GM10248 (cell line): ENCODE results near the gene C9orf85.

ENCODE experiments used
- CTCF ChIA-PET: fragments of 300-600 bp; sonication (Branson Sonifier 250); formaldehyde crosslinking; extraction: SDS; loops from one replicate; lab custom pipeline; 2021; ENCODE audit warnings: antibody characterized with exemption; lab: Yijun Ruan, JAX
- POLR2A ChIA-PET: fragments of 350-650 bp; sonication (Branson Sonifier 250); formaldehyde crosslinking; extraction: SDS; loops from one replicate; lab custom pipeline; 2020; ENCODE audit warnings: antibody characterized with exemption; lab: Yijun Ruan, JAX
- DNase-seq: peaks from one replicate; pipeline ENCODE4 v3.0.0; 2012; ENCODE audit errors: extremely low spot score
- TF ChIP-seq, protein P1 (sequence below): IDR thresholded peaks from 2 replicates; pipeline ENCODE4 v1.5.1; 2012; ENCODE audit warnings: mild to moderate bottlenecking, low read depth; ENCODE audit errors: extremely low read depth, missing control alignments, control extremely low read depth

C9orf85 gene

DNA sequence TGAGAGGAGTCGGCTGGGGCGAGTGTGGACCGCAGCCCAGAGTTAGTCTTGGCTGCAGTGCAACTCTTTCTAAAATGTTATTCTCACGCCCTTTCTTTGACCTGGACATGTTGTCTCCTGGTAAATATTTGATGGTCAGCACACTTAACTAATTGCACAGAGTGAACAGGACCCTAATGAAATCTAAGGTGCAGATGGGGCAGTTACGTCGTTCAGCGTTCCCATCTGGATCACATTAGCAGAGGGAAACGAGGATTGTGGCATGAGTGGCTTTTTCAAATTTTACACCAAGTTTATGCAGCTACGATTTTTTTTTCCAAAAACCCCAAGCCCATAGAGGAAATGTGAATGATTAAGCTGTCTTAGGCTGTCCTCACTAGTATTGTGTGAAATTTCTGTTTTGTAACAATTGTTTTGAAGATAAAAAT lies 483 bp downstream of the C9orf85 start:
- POLR2A ChIA-PET = interaction anchor here (1.1 to 1.5 kb wide), 5 partner anchors 13 to 453 kb away, joined by 3 to 9 read pairs (median 5); partner anchors contain the start of gene ZFAND5
- DNase-seq = no peak
- TF ChIP-seq, protein P1, sequence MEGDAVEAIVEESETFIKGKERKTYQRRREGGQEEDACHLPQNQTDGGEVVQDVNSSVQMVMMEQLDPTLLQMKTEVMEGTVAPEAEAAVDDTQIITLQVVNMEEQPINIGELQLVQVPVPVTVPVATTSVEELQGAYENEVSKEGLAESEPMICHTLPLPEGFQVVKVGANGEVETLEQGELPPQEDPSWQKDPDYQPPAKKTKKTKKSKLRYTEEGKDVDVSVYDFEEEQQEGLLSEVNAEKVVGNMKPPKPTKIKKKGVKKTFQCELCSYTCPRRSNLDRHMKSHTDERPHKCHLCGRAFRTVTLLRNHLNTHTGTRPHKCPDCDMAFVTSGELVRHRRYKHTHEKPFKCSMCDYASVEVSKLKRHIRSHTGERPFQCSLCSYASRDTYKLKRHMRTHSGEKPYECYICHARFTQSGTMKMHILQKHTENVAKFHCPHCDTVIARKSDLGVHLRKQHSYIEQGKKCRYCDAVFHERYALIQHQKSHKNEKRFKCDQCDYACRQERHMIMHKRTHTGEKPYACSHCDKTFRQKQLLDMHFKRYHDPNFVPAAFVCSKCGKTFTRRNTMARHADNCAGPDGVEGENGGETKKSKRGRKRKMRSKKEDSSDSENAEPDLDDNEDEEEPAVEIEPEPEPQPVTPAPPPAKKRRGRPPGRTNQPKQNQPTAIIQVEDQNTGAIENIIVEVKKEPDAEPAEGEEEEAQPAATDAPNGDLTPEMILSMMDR = no peak
- CTCF ChIA-PET = interaction anchor here (0.8 to 2.8 kb wide), 6 partner anchors 9 to 93 kb away, joined by 3 to 9 read pairs (median 4); no protein-coding TSS in a partner anchor

DNA sequence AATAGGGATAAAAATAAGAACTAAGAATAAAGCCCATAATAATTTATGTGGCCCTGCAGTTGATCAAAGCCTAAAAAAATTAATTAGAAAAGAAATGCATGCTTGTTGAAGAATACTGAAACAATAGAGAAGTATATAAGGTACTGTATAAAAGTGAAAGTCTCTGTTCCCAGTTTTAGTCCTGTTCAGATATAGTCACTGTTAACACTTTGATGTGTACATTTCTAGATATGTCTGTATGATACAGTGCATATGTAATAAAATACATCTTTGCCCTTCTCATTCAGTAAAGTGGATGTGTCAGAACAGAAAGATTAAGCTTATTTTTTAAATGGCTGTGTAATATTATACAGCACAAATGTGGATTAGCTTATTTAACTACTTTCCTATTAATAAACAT lies 4.1 kb downstream of the C9orf85 start:
- ChIA-PET CTCF (interaction anchor here (0.7 to 2.4 kb wide), 5 partner anchors 9 to 626 kb away, joined by 3 to 14 read pairs (median 4); no protein-coding TSS in a partner anchor), POLR2A (no interaction called here)
- TF ChIP-seq, protein P1 = no peak
- DNase-seq = no peak

DNA sequence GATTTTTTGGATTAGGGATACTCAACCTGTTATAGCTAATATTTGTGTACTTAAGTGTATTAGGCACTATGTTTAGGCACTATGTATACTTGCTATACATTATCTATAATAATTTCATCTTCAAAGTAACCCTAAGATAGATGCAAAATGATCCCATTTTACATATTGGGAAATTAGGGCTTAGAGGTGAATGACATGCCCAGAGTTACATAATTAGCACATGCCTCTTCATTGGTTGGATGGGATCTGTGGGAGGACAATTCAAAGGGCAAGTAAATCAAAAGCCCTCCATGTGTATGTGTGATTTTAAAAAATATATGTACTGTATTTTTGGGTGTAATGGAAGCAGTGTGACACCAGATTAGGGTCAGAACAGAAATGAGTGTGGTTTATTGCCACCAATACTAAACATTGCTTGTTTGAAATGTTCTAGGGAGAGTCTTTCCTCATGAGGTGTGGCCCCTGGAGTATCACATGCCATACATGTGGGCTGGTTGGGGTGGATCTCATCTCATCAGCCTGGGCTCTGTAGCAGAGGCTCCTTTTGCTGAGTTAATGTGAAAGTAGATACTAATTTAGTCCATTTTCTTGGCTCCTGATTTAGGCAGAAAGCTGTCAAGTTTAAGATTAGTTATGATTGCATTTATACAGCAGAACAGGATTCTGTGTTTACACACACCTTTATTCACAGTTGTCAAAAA lies 5.5 kb downstream of the C9orf85 start:
- CTCF ChIA-PET = interaction anchor here (0.9 to 1.2 kb wide), 3 partner anchors 14 to 121 kb away, joined by 3 read pairs; no protein-coding TSS in a partner anchor

DNA sequence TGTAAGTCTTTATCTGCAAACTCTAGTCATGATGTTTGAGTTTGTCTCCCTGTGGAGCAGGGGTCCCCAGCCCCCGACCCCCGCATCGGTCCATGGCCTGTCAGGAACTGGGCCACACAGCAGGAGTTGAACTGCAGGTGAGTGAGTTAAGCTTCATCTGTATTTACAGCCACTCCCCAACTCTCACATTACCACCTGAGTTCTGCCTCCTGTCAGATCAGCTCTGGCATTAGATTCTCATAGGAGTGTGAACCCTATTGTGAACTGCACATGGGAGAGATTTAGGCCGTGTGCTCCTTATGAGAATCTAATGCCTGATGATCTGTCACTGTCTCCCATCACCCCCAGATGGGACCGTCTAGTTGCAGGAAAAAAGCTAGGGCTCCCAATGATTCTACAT lies 7.0 kb downstream of the C9orf85 start:
- TF ChIP-seq, protein P1 = no peak
- POLR2A ChIA-PET = no interaction called here
- CTCF ChIA-PET = interaction anchor here (1.2 to 1.6 kb wide), 3 partner anchors 9 to 120 kb away, joined by 3 to 4 read pairs (median 3); no protein-coding TSS in a partner anchor
- no peak for DNase-seq

More for the DNA sequence above, 5.5 kb downstream of the C9orf85 start:
- TF ChIP-seq, protein P1 = no peak
- peak; percentile 40 for DNase-seq
- POLR2A ChIA-PET = no interaction called here

DNA sequence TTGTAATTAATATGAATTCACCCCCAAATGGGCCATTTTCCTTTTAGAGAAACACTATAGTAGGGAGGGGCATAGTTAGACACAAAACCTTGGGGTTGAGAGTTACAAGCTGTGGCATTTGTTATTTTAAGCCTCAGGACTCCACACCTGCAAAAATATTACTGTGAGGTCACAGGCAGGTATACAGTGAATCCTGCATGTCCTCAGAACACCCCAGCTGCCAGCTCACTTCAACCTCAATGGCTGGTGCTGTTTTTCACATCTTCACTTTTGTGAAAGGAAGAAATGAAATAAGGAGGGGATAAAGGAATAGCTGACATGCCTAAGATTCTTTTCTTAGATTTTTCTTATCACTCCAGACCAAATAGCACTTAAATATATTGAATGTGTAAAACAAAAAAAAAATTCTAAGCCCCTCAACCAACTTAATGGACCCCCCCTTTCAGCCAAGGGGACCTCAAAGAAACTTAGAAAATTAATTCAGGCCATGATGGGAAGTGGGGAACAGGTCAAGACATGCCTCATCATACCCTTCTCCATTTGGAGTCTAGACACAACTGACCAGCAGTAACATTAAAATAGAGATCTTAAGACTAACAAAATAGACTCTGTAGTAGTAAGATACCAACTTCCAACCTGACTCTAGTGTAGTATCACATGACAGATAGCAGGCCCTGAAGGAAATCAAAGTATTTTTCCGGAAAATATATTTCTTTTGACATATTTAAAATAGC lies 9.2 kb downstream of the C9orf85 start:
- DNase-seq = no peak
- ChIA-PET POLR2A (no interaction called here), CTCF (interaction anchor here (0.7 to 1.4 kb wide), 2 partner anchors 9 to 33 kb away, joined by 3 read pairs; partner anchors contain the start of genes ABHD17B and C9orf85)
- TF ChIP-seq, protein P1 = no peak

DNA sequence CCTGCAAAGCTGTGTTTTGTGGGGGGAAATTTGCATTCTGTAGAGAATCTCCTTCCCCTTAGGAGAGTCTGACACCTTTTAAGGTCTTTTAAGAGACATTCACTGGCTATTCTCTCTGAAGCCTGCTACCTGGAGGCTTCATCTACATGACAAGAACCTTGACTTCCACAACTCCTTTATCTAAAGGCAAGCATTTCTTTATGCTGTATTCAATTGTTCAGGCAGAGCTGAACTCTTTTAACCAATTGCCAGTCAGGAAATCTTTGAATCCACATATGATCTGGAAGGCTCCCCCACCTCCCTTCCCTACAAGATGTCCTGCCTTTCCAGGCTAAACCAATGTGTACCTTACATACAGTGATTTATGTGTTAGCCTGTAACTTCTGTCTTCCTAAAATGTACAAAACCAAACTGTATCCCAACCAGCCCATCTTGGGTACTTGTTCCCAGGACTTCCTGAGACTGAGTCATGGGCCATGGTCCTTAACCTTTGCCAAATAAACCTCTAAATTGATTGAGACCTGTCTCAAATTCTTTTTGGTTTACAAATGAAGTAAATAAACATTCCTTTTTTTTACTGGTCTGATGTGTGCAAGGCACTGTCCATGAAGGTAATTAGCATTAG lies 9.9 kb downstream of the C9orf85 start:
- TF ChIP-seq, protein P1 = no peak
- DNase-seq = no peak
- ChIA-PET POLR2A (no interaction called here), CTCF (interaction anchor here (0.7 to 2.4 kb wide), 2 partner anchors 10 kb away, joined by 3 to 9 read pairs; partner anchors contain the start of genes ABHD17B and C9orf85)
